HepG2 (cell line): ENCODE data around the gene GMEB2. TPM values are rescaled to one million over a fixed set of nuclear protein-coding genes. Genes with fewer than 3 reads are reported as not detected.

Source experiments
- FLYWCH1 ChIP-seq: sonication (generic); formaldehyde crosslinking; IDR thresholded peaks from 2 replicates; pipeline ENCODE4 v1.8.1; 2023; ENCODE audit warnings: mild to moderate bottlenecking, missing genetic modification reagents
- HNRNPLL ChIP-seq: fragments of 200-400 bp; formaldehyde crosslinking; IDR thresholded peaks from 2 replicates; pipeline ENCODE4 v1.6.1; 2017; ENCODE audit warnings: mild to moderate bottlenecking, low read depth, low read length; ENCODE audit not compliant: poor library complexity, severe bottlenecking
- IKZF4 ChIP-seq: sonication (generic); formaldehyde crosslinking; IDR thresholded peaks from 2 replicates; pipeline ENCODE4 v1.5.1; 2020; ENCODE audit warnings: borderline replicate concordance, mild to moderate bottlenecking, low read depth, missing genetic modification reagents; ENCODE audit errors: not compliant biosample characterization
- IRF2 ChIP-seq: IDR thresholded peaks from 2 replicates; pipeline ENCODE4 v1.6.1; 2018; ENCODE audit warnings: missing genetic modification reagents, missing compliant biosample characterization
- NFYB ChIP-seq: sonication (generic); formaldehyde crosslinking; IDR thresholded peaks from 2 replicates; pipeline ENCODE4 v1.4.0; 2020; ENCODE audit warnings: missing genetic modification reagents
- PAWR ChIP-seq: sonication (generic); formaldehyde crosslinking; IDR thresholded peaks from 2 replicates; pipeline ENCODE4 v1.4.0; 2020; ENCODE audit warnings: missing genetic modification reagents, mild to moderate bottlenecking, borderline replicate concordance
- SOX6 ChIP-seq, 2 experiments: fragments of 450-650 bp in 1 of 2; sonication (generic) in 1 of 2; formaldehyde crosslinking in 1 of 2; IDR thresholded peaks; 2 replicates each; pipeline versions ENCODE4 v1.4.0 to v1.6.1; 2017 to 2020; ENCODE audit warnings: antibody characterized with exemption in 1 of 2, mild to moderate bottlenecking in 1 of 2, missing genetic modification reagents in 1 of 2
- SP1 ChIP-seq, 2 experiments: fragments of 450-650 bp in 1 of 2; sonication (generic) in 1 of 2; formaldehyde crosslinking in 1 of 2; IDR thresholded peaks; 2 replicates each; pipeline versions ENCODE4 v1.4.0 to v1.6.1; 2016 to 2020; ENCODE audit warnings: missing genetic modification reagents in 1 of 2
- ZFP41 ChIP-seq: sonication (generic); formaldehyde crosslinking; IDR thresholded peaks from 2 replicates; pipeline ENCODE4 v1.4.0; 2020; ENCODE audit warnings: mild to moderate bottlenecking, missing genetic modification reagents, borderline replicate concordance
- ZZZ3 ChIP-seq: sonication (generic); formaldehyde crosslinking; IDR thresholded peaks from 2 replicates; pipeline ENCODE4 v1.4.0; 2020; ENCODE audit warnings: missing genetic modification reagents, mild to moderate bottlenecking, borderline replicate concordance
- polyA plus RNA-seq, 8 experiments: library from polyadenylated mRNA; depleted of rRNA in 3 of 8; stranded (reverse) in 7 of 8; unstranded in 1 of 8; fragments of >200 nt; fragmentation: Illumina TruSeq in 4 of 8; extraction: Trizol in 4 of 8; gene quantifications; 2 replicates each; pipeline versions ENCODE4 v1.2.1 to v1.2.3, GENCODE V29; 2011 to 2016; ENCODE audit warnings: low read depth in 4 of 8, missing spikeins in 1 of 8, mixed read lengths in 1 of 8; ENCODE audit not compliant: insufficient read depth in 1 of 8
- total RNA-seq, 5 experiments: library from RNA; depleted of rRNA; stranded (reverse); fragments of >200 nt; fragmentation: Illumina TruSeq; extraction: Trizol; gene quantifications; 2 replicates each; pipeline ENCODE4 v1.2.3, GENCODE V29; 2016; ENCODE audit warnings: low read depth in 1 of 5
- TF ChIP-seq, protein P1 (sequence below): IDR thresholded peaks from 2 replicates; pipeline ENCODE4 v1.6.1; 2016; ENCODE audit warnings: control low read depth
- TF ChIP-seq, protein P2 (sequence below): sonication (generic); formaldehyde crosslinking; IDR thresholded peaks from 2 replicates; pipeline ENCODE4 v1.4.0; 2020; ENCODE audit warnings: missing genetic modification reagents
- TF ChIP-seq, protein P3 (sequence below): sonication (generic); formaldehyde crosslinking; IDR thresholded peaks from 2 replicates; pipeline ENCODE4 v1.8.0; 2022; ENCODE audit warnings: missing genetic modification reagents, low read depth, mild to moderate bottlenecking, borderline replicate concordance
- TF ChIP-seq, protein P4 (sequence below): IDR thresholded peaks from 2 replicates; pipeline ENCODE4 v1.6.1; 2012; ENCODE audit warnings: low read length, improper control_type of control experiment
- TF ChIP-seq, protein P5 (sequence below): sonication (generic); formaldehyde crosslinking; IDR thresholded peaks from 2 replicates; pipeline ENCODE4 v1.5.0; 2020; ENCODE audit warnings: missing genetic modification reagents
- TF ChIP-seq, protein P6 (sequence below), 2 experiments: sonication (generic) in 1 of 2; formaldehyde crosslinking in 1 of 2; IDR thresholded peaks; 2 replicates each; pipeline versions ENCODE4 v1.5.1 to v1.6.1; 2011 to 2020; ENCODE audit warnings: borderline replicate concordance in 1 of 2, low read depth in 1 of 2, low read length in 1 of 2, mild to moderate bottlenecking in 1 of 2, missing genetic modification reagents in 1 of 2, moderate library complexity in 1 of 2

The GMEB2 gene
- total and polyA plus RNA-seq, 2 of the 13 experiments (the other 11 are each of a cell fraction or from before 2014, with no cell fraction given): 10.6 to 12.4 TPM

DNA sequence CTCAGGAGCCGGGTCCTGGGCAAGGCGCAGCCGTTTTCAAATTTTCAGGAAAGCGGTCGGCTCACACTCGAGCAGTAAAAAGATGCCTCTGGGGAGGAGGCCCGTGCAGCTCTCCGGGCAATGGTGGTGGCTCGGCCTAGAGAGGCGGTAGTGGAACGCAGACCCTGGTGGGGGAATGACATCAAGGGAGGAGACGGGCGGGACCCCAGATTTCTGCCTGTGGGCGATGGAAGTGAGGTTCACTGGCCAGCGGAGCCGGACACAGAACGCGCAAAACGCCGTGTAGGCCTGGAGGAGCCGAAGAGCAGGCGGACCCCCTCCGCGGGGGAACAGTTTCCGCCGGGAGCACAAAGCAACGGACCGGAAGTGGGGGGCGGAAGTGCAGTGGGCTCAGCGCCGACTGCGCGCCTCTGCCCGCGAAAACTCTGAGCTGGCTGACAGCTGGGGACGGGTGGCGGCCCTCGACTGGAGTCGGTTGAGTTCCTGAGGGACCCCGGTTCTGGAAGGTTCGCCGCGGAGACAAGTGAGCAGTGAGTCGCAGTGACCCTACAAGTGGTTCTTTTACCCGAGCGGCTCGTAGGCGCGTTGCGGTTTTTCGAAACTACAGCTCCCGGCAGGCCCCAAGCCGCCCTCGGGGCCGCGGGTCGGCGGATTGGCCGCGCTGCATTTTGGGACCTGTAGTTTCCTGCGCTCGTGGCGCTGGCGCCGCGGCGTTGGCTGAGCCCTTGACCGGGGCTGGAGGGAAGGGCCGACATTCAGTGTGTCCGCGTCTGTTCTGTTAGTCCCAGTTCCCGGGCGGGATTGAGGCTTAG, 31.2 kb upstream of the GMEB2 start, which contains the start of gene RTEL1 (continued):
- TF ChIP-seq, protein P1, sequence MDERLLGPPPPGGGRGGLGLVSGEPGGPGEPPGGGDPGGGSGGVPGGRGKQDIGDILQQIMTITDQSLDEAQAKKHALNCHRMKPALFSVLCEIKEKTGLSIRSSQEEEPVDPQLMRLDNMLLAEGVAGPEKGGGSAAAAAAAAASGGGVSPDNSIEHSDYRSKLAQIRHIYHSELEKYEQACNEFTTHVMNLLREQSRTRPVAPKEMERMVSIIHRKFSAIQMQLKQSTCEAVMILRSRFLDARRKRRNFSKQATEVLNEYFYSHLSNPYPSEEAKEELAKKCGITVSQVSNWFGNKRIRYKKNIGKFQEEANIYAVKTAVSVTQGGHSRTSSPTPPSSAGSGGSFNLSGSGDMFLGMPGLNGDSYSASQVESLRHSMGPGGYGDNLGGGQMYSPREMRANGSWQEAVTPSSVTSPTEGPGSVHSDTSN: no peak
- no peak for TF ChIP-seq FLYWCH1 (CRISPR knock-in tag)
- TF ChIP-seq, protein P2, sequence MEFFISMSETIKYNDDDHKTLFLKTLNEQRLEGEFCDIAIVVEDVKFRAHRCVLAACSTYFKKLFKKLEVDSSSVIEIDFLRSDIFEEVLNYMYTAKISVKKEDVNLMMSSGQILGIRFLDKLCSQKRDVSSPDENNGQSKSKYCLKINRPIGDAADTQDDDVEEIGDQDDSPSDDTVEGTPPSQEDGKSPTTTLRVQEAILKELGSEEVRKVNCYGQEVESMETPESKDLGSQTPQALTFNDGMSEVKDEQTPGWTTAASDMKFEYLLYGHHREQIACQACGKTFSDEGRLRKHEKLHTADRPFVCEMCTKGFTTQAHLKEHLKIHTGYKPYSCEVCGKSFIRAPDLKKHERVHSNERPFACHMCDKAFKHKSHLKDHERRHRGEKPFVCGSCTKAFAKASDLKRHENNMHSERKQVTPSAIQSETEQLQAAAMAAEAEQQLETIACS (CRISPR knock-in tag): peak; percentile 85
- TF ChIP-seq, protein P3, sequence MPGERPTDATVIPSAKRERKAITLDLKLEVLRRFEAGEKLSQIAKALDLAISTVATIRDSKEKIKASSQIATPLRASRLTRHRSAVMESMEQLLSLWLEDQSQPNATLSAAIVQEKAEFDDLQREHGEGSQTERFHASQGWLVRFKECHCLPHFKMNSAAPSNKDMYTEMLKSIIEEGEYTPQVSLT: peak; percentile 80
- no peak for TF ChIP-seq SP1 (IDR thresholded peaks at IDR 0.05)
- TF ChIP-seq SP1 (CRISPR knock-in tag; IDR thresholded peaks at IDR 0.05): peak; percentile 95
- TF ChIP-seq SOX6 (IDR thresholded peaks at IDR 0.05): no peak
- peak; percentile 81 for TF ChIP-seq SOX6 (CRISPR knock-in tag; IDR thresholded peaks at IDR 0.05)
- TF ChIP-seq, protein P4, sequence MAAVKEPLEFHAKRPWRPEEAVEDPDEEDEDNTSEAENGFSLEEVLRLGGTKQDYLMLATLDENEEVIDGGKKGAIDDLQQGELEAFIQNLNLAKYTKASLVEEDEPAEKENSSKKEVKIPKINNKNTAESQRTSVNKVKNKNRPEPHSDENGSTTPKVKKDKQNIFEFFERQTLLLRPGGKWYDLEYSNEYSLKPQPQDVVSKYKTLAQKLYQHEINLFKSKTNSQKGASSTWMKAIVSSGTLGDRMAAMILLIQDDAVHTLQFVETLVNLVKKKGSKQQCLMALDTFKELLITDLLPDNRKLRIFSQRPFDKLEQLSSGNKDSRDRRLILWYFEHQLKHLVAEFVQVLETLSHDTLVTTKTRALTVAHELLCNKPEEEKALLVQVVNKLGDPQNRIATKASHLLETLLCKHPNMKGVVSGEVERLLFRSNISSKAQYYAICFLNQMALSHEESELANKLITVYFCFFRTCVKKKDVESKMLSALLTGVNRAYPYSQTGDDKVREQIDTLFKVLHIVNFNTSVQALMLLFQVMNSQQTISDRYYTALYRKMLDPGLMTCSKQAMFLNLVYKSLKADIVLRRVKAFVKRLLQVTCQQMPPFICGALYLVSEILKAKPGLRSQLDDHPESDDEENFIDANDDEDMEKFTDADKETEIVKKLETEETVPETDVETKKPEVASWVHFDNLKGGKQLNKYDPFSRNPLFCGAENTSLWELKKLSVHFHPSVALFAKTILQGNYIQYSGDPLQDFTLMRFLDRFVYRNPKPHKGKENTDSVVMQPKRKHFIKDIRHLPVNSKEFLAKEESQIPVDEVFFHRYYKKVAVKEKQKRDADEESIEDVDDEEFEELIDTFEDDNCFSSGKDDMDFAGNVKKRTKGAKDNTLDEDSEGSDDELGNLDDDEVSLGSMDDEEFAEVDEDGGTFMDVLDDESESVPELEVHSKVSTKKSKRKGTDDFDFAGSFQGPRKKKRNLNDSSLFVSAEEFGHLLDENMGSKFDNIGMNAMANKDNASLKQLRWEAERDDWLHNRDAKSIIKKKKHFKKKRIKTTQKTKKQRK: no peak
- TF ChIP-seq, protein P5, sequence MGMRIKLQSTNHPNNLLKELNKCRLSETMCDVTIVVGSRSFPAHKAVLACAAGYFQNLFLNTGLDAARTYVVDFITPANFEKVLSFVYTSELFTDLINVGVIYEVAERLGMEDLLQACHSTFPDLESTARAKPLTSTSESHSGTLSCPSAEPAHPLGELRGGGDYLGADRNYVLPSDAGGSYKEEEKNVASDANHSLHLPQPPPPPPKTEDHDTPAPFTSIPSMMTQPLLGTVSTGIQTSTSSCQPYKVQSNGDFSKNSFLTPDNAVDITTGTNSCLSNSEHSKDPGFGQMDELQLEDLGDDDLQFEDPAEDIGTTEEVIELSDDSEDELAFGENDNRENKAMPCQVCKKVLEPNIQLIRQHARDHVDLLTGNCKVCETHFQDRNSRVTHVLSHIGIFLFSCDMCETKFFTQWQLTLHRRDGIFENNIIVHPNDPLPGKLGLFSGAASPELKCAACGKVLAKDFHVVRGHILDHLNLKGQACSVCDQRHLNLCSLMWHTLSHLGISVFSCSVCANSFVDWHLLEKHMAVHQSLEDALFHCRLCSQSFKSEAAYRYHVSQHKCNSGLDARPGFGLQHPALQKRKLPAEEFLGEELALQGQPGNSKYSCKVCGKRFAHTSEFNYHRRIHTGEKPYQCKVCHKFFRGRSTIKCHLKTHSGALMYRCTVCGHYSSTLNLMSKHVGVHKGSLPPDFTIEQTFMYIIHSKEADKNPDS (CRISPR knock-in tag): peak; percentile 44; the same call in 1 of the 2 replicates
- peak; percentile 95 for TF ChIP-seq HNRNPLL
- peak; percentile 75 for TF ChIP-seq NFYB (CRISPR knock-in tag)
- peak; percentile 11 for TF ChIP-seq IKZF4 (CRISPR knock-in tag)
- no peak for TF ChIP-seq PAWR (CRISPR knock-in tag)
- TF ChIP-seq ZZZ3 (CRISPR knock-in tag): peak; percentile 97
- no peak for TF ChIP-seq ZFP41
- peak; percentile 95 for TF ChIP-seq IRF2
- TF ChIP-seq, protein P6, sequence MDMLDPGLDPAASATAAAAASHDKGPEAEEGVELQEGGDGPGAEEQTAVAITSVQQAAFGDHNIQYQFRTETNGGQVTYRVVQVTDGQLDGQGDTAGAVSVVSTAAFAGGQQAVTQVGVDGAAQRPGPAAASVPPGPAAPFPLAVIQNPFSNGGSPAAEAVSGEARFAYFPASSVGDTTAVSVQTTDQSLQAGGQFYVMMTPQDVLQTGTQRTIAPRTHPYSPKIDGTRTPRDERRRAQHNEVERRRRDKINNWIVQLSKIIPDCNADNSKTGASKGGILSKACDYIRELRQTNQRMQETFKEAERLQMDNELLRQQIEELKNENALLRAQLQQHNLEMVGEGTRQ (IDR thresholded peaks at IDR 0.05; ENCODE audit: low read depth, low read length): no peak
- TF ChIP-seq, protein P6 (CRISPR knock-in tag; IDR thresholded peaks at IDR 0.05; ENCODE audit: borderline replicate concordance): peak; percentile 50; the same call in 1 of the 2 replicates
